ENCODE data around the gene PRADC1.

The PRADC1 gene

GRCh38 chr2:73268366-73268829, 35.4 kb upstream of the PRADC1 start:
- ATAC-seq (ENCODE audit: insufficient read depth, low read depth): no peak
- H3K4me1 ChIP-seq (ENCODE audit: insufficient read depth, low read length): no peaks in the 10 kb centered on the region
- no peak overlapping the region for H3K4me3 ChIP-seq (ENCODE audit: low read depth in 1 of 2, low read length in 2 of 2)
- DNase-seq: no peak
- peaks cover 42% of the 10 kb centered on the region for H3K79me2 ChIP-seq (ENCODE audit: insufficient read depth, low read length)
- H3K9ac ChIP-seq (ENCODE audit: low read depth, low read length): no peak overlapping the region
- H3K36me3 ChIP-seq (ENCODE audit: insufficient read depth, low read length): peaks cover 76% of the 10 kb centered on the region
- H3K9me3 ChIP-seq (ENCODE audit: insufficient read depth, low read length, severe bottlenecking): no peaks in the 10 kb centered on the region
- peaks cover 56% of the 10 kb centered on the region for H4K20me1 ChIP-seq (ENCODE audit: insufficient read depth, low read length)
- H3K27me3 ChIP-seq (ENCODE audit: insufficient read depth, low read length, poor library complexity): no peaks in the 10 kb centered on the region
- no peak overlapping the region for H3K4me2 ChIP-seq (ENCODE audit: insufficient read depth, low read length)
- no peak overlapping the region for H3K27ac ChIP-seq (ENCODE audit: low read length)
- H2AFZ ChIP-seq (ENCODE audit: low read depth, low read length): no peak overlapping the region
- TF ChIP-seq EZH2 (IDR thresholded peaks at IDR 0.05; ENCODE audit: borderline replicate concordance, low read depth, low read length, severe bottlenecking) (no peak), CTCF (IDR thresholded peaks at IDR 0.05; ENCODE audit: borderline replicate concordance, extremely low read depth, low read length, poor library complexity, severe bottlenecking) (no peak)

GRCh38 chr2:73267008-73267407, 34.0 kb upstream of the PRADC1 start:
- Histone ChIP-seq H3K27ac (ENCODE audit: low read length) (no peak overlapping the region), H3K4me2 (ENCODE audit: insufficient read depth, low read length) (no peak overlapping the region), H3K4me3 (ENCODE audit: low read depth in 1 of 2, low read length in 2 of 2) (no peak overlapping the region), H3K9ac (ENCODE audit: low read depth, low read length) (no peak overlapping the region), H3K4me1 (ENCODE audit: insufficient read depth, low read length) (no peaks in the 10 kb centered on the region), H2AFZ (ENCODE audit: low read depth, low read length) (no peak overlapping the region), H3K9me3 (ENCODE audit: insufficient read depth, low read length, severe bottlenecking) (no peaks in the 10 kb centered on the region), H4K20me1 (ENCODE audit: insufficient read depth, low read length) (peaks cover 49% of the 10 kb centered on the region), H3K36me3 (ENCODE audit: insufficient read depth, low read length) (peaks cover 82% of the 10 kb centered on the region), H3K79me2 (ENCODE audit: insufficient read depth, low read length) (peaks cover 32% of the 10 kb centered on the region), H3K27me3 (ENCODE audit: insufficient read depth, low read length, poor library complexity) (no peaks in the 10 kb centered on the region)
- DNase-seq (no peak), ATAC-seq (ENCODE audit: insufficient read depth, low read depth) (no peak)
- TF ChIP-seq CTCF (IDR thresholded peaks at IDR 0.05; ENCODE audit: borderline replicate concordance, extremely low read depth, low read length, poor library complexity, severe bottlenecking) (no peak), EZH2 (IDR thresholded peaks at IDR 0.05; ENCODE audit: borderline replicate concordance, low read depth, low read length, severe bottlenecking) (no peak)

- H3K4me2 ChIP-seq (ENCODE audit: insufficient read depth, low read length): no peak overlapping the region
- DNase-seq (no peak), ATAC-seq (ENCODE audit: insufficient read depth, low read depth) (no peak)
- no peak overlapping the region for H2AFZ ChIP-seq (ENCODE audit: low read depth, low read length)
- H3K36me3 ChIP-seq (ENCODE audit: insufficient read depth, low read length): peaks cover 83% of the 10 kb centered on the region
- no peak overlapping the region for H3K9ac ChIP-seq (ENCODE audit: low read depth, low read length)
- TF ChIP-seq EZH2 (IDR thresholded peaks at IDR 0.05; ENCODE audit: borderline replicate concordance, low read depth, low read length, severe bottlenecking) (no peak), CTCF (IDR thresholded peaks at IDR 0.05; ENCODE audit: borderline replicate concordance, extremely low read depth, low read length, poor library complexity, severe bottlenecking) (no peak)
- H3K4me3 ChIP-seq (ENCODE audit: low read depth in 1 of 2, low read length in 2 of 2): no peak overlapping the region
- H3K79me2 ChIP-seq (ENCODE audit: insufficient read depth, low read length): peaks cover 29% of the 10 kb centered on the region
- no peaks in the 10 kb centered on the region for H3K27me3 ChIP-seq (ENCODE audit: insufficient read depth, low read length, poor library complexity)
- H4K20me1 ChIP-seq (ENCODE audit: insufficient read depth, low read length): peaks cover 48% of the 10 kb centered on the region
- no peaks in the 10 kb centered on the region for H3K4me1 ChIP-seq (ENCODE audit: insufficient read depth, low read length)
- no peaks in the 10 kb centered on the region for H3K9me3 ChIP-seq (ENCODE audit: insufficient read depth, low read length, severe bottlenecking)
- no peak overlapping the region for H3K27ac ChIP-seq (ENCODE audit: low read length)
Measured at GRCh38 chr2:73266061-73266901, 33.2 kb upstream of the PRADC1 start.

Measured in DND-41 (cell line).